Measurements from ENCODE around the gene TRIM65. TPM values are rescaled to one million over a fixed set of nuclear protein-coding genes. Genes with fewer than 3 reads are reported as not detected.

Gene TRIM65
- total and polyA plus RNA-seq, 2 donors from 2014 or later, result 11.5 to 23.6 TPM

DNA sequence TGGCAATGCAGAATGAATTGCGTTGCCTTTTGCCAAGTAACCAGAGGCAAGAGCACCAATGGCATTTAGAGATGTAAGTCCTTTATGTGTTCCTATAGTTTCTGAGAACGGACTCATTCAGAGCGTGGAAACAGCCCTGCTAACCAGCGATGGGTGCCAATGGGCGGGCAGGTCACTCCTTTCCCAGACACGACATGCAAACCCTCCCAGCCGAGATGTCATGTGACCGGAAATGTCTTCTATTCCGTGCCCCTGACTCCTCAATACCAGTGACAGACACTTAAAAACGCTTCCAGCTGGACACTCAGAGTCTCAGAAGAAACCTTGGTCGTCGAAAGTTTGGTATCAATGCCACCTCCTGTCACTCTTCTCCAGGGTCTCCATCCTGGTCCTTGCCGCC is 40.9 kb upstream of the TRIM65 start:
- peaks cover 0 to 4% (median 0%) of the 10 kb centered on the region in 3 donors for H3K4me1 ChIP-seq (ENCODE audit: control insufficient read depth in 2 of 3, insufficient read depth in 2 of 3, low read depth in 1 of 3, low read length in 3 of 3)
- H3K27ac ChIP-seq (ENCODE audit: low read depth in 2 of 2, low read length in 2 of 2), result no peak overlapping the region
- H3K27me3 ChIP-seq (ENCODE audit: control insufficient read depth, insufficient read depth, low read length), result no peaks in the 10 kb centered on the region
- DNase-seq (no peak), FAIRE-seq (no peak)
- H3K9me3 ChIP-seq (ENCODE audit: control insufficient read depth in 2 of 3, insufficient read depth in 1 of 3, low read length in 3 of 3), result no peaks in the 10 kb centered on the region
- H3K9ac ChIP-seq (ENCODE audit: low read length in 3 of 3), result no peak overlapping the region
- intact Hi-C loops (cut with DNase I), result no loop called here
- H3K4me3 ChIP-seq (ENCODE audit: low read length in 3 of 3), result no peak overlapping the region
- no peaks in the 10 kb centered on the region for H3K36me3 ChIP-seq (ENCODE audit: control insufficient read depth in 2 of 3, insufficient read depth in 3 of 3, low read length in 3 of 3)
- TF ChIP-seq, protein P1, sequence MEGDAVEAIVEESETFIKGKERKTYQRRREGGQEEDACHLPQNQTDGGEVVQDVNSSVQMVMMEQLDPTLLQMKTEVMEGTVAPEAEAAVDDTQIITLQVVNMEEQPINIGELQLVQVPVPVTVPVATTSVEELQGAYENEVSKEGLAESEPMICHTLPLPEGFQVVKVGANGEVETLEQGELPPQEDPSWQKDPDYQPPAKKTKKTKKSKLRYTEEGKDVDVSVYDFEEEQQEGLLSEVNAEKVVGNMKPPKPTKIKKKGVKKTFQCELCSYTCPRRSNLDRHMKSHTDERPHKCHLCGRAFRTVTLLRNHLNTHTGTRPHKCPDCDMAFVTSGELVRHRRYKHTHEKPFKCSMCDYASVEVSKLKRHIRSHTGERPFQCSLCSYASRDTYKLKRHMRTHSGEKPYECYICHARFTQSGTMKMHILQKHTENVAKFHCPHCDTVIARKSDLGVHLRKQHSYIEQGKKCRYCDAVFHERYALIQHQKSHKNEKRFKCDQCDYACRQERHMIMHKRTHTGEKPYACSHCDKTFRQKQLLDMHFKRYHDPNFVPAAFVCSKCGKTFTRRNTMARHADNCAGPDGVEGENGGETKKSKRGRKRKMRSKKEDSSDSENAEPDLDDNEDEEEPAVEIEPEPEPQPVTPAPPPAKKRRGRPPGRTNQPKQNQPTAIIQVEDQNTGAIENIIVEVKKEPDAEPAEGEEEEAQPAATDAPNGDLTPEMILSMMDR (IDR thresholded peaks at IDR 0.05; ENCODE audit: borderline replicate concordance, extremely low read depth, insufficient read depth), result no peak

DNA sequence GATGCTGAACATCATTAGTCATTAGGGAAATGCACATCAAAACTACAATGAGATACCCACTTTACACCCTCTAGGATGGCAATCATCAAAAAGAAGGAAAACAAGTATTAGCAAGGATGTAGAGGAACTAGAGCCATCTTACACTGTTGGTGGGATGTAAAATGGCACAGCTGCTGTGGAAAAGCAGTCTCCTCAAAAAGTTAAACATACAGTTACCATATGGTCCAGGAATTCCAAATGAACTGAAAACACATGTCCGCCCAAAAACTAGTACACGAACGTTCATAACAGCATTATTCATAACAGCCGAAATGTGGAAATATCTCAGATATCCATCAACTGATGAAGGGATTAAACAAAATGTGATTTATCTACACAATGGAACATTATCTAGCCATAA is 37.1 kb upstream of the TRIM65 start:
- Histone ChIP-seq H3K27ac (ENCODE audit: low read depth in 2 of 2, low read length in 2 of 2) (no peak overlapping the region), H3K4me1 (ENCODE audit: control insufficient read depth in 2 of 3, insufficient read depth in 2 of 3, low read depth in 1 of 3, low read length in 3 of 3) (no peaks in the 10 kb centered on the region), H3K9me3 (ENCODE audit: control insufficient read depth in 2 of 3, insufficient read depth in 1 of 3, low read length in 3 of 3) (no peaks in the 10 kb centered on the region), H3K4me3 (ENCODE audit: low read length in 3 of 3) (no peak overlapping the region), H3K9ac (ENCODE audit: low read length in 3 of 3) (no peak overlapping the region), H3K36me3 (ENCODE audit: control insufficient read depth in 2 of 3, insufficient read depth in 3 of 3, low read length in 3 of 3) (no peaks in the 10 kb centered on the region), H3K27me3 (ENCODE audit: control insufficient read depth, insufficient read depth, low read length) (no peaks in the 10 kb centered on the region)
- DNase-seq, result peak in 1 of 5 donors; percentile 37
- FAIRE-seq, result no peak
- TF ChIP-seq, protein P1 (IDR thresholded peaks at IDR 0.05; ENCODE audit: borderline replicate concordance, extremely low read depth, insufficient read depth), result no peak
- intact Hi-C loops (cut with DNase I), result no loop called here

DNA sequence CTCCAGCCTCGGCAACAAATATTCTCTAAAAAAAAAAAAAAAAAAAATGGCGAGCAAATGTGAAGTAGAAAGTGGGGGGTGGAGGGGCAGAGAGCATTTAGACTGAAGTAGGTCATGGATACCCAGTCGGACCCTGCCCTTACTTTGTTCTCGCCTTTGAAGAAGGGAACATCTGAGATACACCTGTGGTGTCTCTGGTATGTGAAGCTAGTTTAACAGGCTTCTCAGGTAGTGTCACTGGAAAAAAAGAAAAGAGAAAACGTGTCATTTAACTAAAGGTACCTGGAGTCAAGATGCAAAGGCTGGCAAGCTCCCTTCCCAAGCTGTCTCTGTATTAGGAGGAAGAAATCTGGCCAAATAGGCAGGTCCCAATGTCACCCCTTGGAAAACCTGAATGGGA is 36.1 kb upstream of the TRIM65 start:
- no peak for FAIRE-seq
- Histone ChIP-seq H3K36me3 (ENCODE audit: control insufficient read depth in 2 of 3, insufficient read depth in 3 of 3, low read length in 3 of 3) (peaks cover 0 to 1% (median 0%) of the 10 kb centered on the region in 3 donors), H3K9me3 (ENCODE audit: control insufficient read depth in 2 of 3, insufficient read depth in 1 of 3, low read length in 3 of 3) (no peaks in the 10 kb centered on the region), H3K4me3 (ENCODE audit: low read length in 3 of 3) (no peak overlapping the region), H3K27ac (ENCODE audit: low read depth in 2 of 2, low read length in 2 of 2) (no peak overlapping the region), H3K4me1 (ENCODE audit: control insufficient read depth in 2 of 3, insufficient read depth in 2 of 3, low read depth in 1 of 3, low read length in 3 of 3) (no peaks in the 10 kb centered on the region), H3K9ac (ENCODE audit: low read length in 3 of 3) (no peak overlapping the region), H3K27me3 (ENCODE audit: control insufficient read depth, insufficient read depth, low read length) (no peaks in the 10 kb centered on the region)
- intact Hi-C loops (cut with DNase I), result no loop called here
- TF ChIP-seq, protein P1 (IDR thresholded peaks at IDR 0.05; ENCODE audit: borderline replicate concordance, extremely low read depth, insufficient read depth), result no peak
- no peak for DNase-seq

DNA sequence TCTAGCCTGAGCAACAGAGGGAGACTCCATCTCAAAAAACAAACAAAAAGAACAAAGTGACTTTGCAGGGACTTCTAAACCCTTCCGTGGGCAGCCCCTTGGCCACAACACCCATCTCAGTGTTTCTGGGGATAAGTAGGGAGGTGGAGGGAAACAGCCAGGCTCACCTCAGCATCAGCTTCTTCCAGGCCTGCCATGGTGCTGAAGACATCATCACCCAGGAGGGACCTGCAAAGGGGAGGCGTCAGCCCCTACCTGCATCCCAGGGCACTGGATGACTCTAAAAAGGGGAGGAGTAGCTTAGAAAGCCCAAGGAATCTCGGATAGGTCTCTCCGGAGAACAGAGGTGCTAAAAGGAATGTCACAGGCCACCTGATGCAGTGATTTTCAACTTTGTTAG is 34.3 kb upstream of the TRIM65 start:
- FAIRE-seq, result no peak
- intact Hi-C loops (cut with DNase I), result no loop called here
- DNase-seq, result peak in 1 of 5 donors; percentile 18
- no peak overlapping the region for H3K9ac ChIP-seq (ENCODE audit: low read length in 3 of 3)
- H3K27ac ChIP-seq (ENCODE audit: low read depth in 2 of 2, low read length in 2 of 2), result no peak overlapping the region
- no peaks in the 10 kb centered on the region for H3K9me3 ChIP-seq (ENCODE audit: control insufficient read depth in 2 of 3, insufficient read depth in 1 of 3, low read length in 3 of 3)
- H3K27me3 ChIP-seq (ENCODE audit: control insufficient read depth, insufficient read depth, low read length), result no peaks in the 10 kb centered on the region
- H3K4me3 ChIP-seq (ENCODE audit: low read length in 3 of 3), result no peak overlapping the region
- no peaks in the 10 kb centered on the region for H3K4me1 ChIP-seq (ENCODE audit: control insufficient read depth in 2 of 3, insufficient read depth in 2 of 3, low read depth in 1 of 3, low read length in 3 of 3)
- TF ChIP-seq, protein P1 (IDR thresholded peaks at IDR 0.05; ENCODE audit: borderline replicate concordance, extremely low read depth, insufficient read depth), result no peak
- H3K36me3 ChIP-seq (ENCODE audit: control insufficient read depth in 2 of 3, insufficient read depth in 3 of 3, low read length in 3 of 3), result peaks cover 0 to 5% (median 3%) of the 10 kb centered on the region in 3 donors

Data from kidney (tissue), 14 donors.